Astrocyte of the cerebellum (primary cell): ENCODE measurements around the gene SHROOM3.

Experiments used
- DNase-seq: peaks from one replicate; pipeline ENCODE4 v3.0.0-alpha.2; 2011; ENCODE audit warnings: low read depth
- H3K4me3 ChIP-seq: 2 replicates; pipeline ENCODE4 v1.5.1; 2011; ENCODE audit warnings: mild to moderate bottlenecking, low read depth, low read length, moderate library complexity
- in situ Hi-C: cut with HindIII; loops from 2 replicates; pipeline ENCODE4 v1.10.0; 2017; ENCODE audit warnings: low sequenced_read_pairs
- TF ChIP-seq, protein P1 (sequence below): IDR thresholded peaks from 2 replicates; pipeline ENCODE4 v1.5.1; 2012; ENCODE audit warnings: low read length, low read depth, moderate library complexity, mild to moderate bottlenecking; ENCODE audit errors: missing control alignments

The SHROOM3 gene

GRCh38 chr4:76539979-76540378 lies 105.0 kb downstream of the SHROOM3 start:
- in situ Hi-C loops, result loop anchor here (25.0 kb wide), 1 partner anchor 422 kb away; no protein-coding TSS in a partner anchor
- TF ChIP-seq, protein P1, sequence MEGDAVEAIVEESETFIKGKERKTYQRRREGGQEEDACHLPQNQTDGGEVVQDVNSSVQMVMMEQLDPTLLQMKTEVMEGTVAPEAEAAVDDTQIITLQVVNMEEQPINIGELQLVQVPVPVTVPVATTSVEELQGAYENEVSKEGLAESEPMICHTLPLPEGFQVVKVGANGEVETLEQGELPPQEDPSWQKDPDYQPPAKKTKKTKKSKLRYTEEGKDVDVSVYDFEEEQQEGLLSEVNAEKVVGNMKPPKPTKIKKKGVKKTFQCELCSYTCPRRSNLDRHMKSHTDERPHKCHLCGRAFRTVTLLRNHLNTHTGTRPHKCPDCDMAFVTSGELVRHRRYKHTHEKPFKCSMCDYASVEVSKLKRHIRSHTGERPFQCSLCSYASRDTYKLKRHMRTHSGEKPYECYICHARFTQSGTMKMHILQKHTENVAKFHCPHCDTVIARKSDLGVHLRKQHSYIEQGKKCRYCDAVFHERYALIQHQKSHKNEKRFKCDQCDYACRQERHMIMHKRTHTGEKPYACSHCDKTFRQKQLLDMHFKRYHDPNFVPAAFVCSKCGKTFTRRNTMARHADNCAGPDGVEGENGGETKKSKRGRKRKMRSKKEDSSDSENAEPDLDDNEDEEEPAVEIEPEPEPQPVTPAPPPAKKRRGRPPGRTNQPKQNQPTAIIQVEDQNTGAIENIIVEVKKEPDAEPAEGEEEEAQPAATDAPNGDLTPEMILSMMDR, result no peak
- no peak for DNase-seq
- no peak overlapping the region for H3K4me3 ChIP-seq

GRCh38 chr4:76540486-76540885 lies 105.5 kb downstream of the SHROOM3 start:
- DNase-seq, result no peak
- TF ChIP-seq, protein P1, result no peak
- in situ Hi-C loops, result loop anchor here (25.0 kb wide), 1 partner anchor 422 kb away; no protein-coding TSS in a partner anchor
- no peak overlapping the region for H3K4me3 ChIP-seq

DNA sequence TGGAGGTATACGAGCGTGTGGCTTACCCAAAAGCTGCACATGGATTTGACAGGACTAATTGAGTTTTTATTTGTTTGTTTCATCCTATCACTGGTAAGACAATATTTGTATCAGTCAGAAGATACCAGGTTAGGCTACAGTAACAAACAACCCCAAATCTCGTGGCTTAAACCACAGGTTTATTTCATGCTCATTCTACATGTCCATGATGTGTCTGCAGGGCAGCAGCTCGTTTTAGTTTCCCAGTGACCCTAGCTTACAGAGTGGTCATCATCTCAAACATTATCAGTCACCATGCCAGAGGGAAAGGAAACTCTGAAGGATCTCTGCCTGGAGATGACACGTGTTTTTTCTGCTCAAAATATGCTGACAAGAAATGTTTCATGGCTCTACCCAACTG lies 108.3 kb downstream of the SHROOM3 start:
- DNase-seq, result no peak
- in situ Hi-C loops, result loop anchor here (25.0 kb wide), 1 partner anchor 419 kb away; no protein-coding TSS in a partner anchor
- TF ChIP-seq, protein P1, result no peak
- H3K4me3 ChIP-seq, result no peak overlapping the region

GRCh38 chr4:76544725-76545124 lies 109.7 kb downstream of the SHROOM3 start:
- no peak overlapping the region for H3K4me3 ChIP-seq
- in situ Hi-C loops, result loop anchor here (25.0 kb wide), 1 partner anchor 418 kb away; no protein-coding TSS in a partner anchor
- TF ChIP-seq, protein P1, result no peak
- DNase-seq, result no peak

DNA sequence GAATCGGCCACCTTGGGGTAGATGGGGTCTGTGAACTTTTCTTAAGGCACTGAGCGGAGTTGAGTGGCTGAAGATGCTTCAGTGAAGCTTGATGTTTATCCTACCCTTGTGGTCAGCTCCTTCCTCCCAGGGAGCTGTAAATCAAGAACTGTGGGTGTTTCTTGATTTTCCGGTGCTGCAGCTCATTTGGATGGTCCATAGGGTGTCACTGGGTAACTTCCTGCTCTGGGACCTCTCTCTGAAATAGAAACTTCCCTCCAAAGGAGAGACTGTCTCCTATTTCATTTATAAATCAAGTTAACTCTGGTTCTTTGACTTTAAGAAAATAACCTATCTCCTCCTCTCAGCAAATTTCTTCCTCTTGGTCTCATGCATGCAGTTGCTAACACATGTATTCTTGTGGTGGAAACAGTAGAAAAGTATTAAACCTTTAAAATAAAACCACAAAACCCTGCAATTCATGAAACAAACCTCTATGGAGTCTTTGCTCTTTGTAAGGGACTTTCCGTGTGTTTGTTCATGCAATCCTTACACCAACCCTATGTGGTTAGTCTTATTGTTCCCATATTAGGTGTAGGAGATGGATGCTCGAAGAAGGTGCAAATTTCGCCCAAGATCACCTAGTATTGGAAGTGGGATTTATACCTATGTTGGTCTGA lies 110.3 kb downstream of the SHROOM3 start:
- H3K4me3 ChIP-seq, result no peak overlapping the region
- DNase-seq, result no peak
- TF ChIP-seq, protein P1, result no peak
- in situ Hi-C loops, result loop anchor here (25.0 kb wide), 1 partner anchor 417 kb away; no protein-coding TSS in a partner anchor

DNA sequence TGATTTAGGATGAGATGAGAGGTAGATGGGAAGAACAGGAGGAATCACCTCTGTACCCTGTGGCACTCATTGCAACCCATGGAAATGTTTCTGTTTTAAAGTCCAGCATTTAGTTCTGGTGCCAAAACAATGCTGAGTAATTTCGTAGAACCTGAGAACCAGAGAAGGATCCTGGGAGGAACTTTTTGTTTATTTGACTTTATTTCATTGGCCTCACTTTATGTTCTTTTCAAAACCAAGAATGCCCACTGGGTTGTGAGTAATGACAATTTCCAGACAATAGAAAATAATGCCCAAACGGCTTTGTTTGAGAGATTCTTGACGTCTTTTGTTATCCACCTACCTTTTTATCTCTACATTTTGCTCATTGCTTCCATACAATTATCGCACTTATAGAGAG lies 111.3 kb downstream of the SHROOM3 start:
- TF ChIP-seq, protein P1, result no peak
- in situ Hi-C loops, result loop anchor here (25.0 kb wide), 1 partner anchor 416 kb away; no protein-coding TSS in a partner anchor
- H3K4me3 ChIP-seq, result no peak overlapping the region
- no peak for DNase-seq
